Endodermal cell (in vitro differentiated cells): ENCODE measurements around the gene SLC25A21. TPM values are rescaled to one million over a fixed set of nuclear protein-coding genes. Genes with fewer than 3 reads are reported as not detected.

ENCODE experiments used
- DNase-seq: peaks from one replicate; pipeline ENCODE4 v3.0.0-alpha.2; 2017
- H3K27ac ChIP-seq: 2 replicates; pipeline ENCODE4 v1.5.1; 2013; ENCODE audit warnings: mild to moderate bottlenecking, low read depth, low read length, moderate library complexity
- H3K27me3 ChIP-seq: 2 replicates; pipeline ENCODE4 v1.6.1; 2013; ENCODE audit warnings: mild to moderate bottlenecking, low read length, moderate library complexity; ENCODE audit not compliant: insufficient read depth, control insufficient read depth, poor library complexity, severe bottlenecking
- H3K36me3 ChIP-seq: 2 replicates; pipeline ENCODE4 v1.7.0; 2013; ENCODE audit warnings: mild to moderate bottlenecking, low read length, moderate library complexity; ENCODE audit not compliant: control insufficient read depth, insufficient read depth
- H3K4me1 ChIP-seq: one replicate; pipeline ENCODE4 v1.7.0; 2013; ENCODE audit warnings: low read length; ENCODE audit not compliant: control insufficient read depth, insufficient read depth
- H3K4me3 ChIP-seq: 2 replicates; pipeline ENCODE4 v1.5.1; 2013; ENCODE audit warnings: mild to moderate bottlenecking, low read length, moderate library complexity
- H3K9ac ChIP-seq: 2 replicates; pipeline ENCODE4 v1.6.1; 2013; ENCODE audit warnings: mild to moderate bottlenecking, low read length, moderate library complexity; ENCODE audit not compliant: poor library complexity, severe bottlenecking; ENCODE audit errors: extremely low read depth
- H3K9me3 ChIP-seq: 2 replicates; pipeline ENCODE4 v1.6.1; 2013; ENCODE audit warnings: mild to moderate bottlenecking, low read length, moderate library complexity; ENCODE audit not compliant: control insufficient read depth
- H3K27ac Mint-ChIP-seq: 2 replicates; pipeline ENCODE4 v1.8.0; 2020; ENCODE audit warnings: mixed read lengths
- H3K27me3 Mint-ChIP-seq: 2 replicates; pipeline ENCODE4 v1.8.0; 2021; ENCODE audit warnings: mild to moderate bottlenecking, mixed read lengths; ENCODE audit not compliant: insufficient read depth
- H3K36me3 Mint-ChIP-seq: 2 replicates; pipeline ENCODE4 v1.8.0; 2020; ENCODE audit warnings: low read depth, mixed read lengths
- H3K4me1 Mint-ChIP-seq: 2 replicates; pipeline ENCODE4 v1.8.0; 2020; ENCODE audit warnings: mixed read lengths
- H3K4me3 Mint-ChIP-seq: 2 replicates; pipeline ENCODE4 v1.8.0; 2020; ENCODE audit warnings: mild to moderate bottlenecking, moderate library complexity, mixed read lengths
- H3K9me3 Mint-ChIP-seq: 2 replicates; pipeline ENCODE4 v1.8.0; 2020; ENCODE audit warnings: mild to moderate bottlenecking, mixed read lengths
- CTCF ChIP-seq: fragments of 200-600 bp; sonication (generic); conservative IDR thresholded peaks from 2 replicates; pipeline ENCODE4 v1.5.0; 2021; ENCODE audit warnings: antibody characterized with exemption, mild to moderate bottlenecking
- WGBS, 2 experiments: methylation state at CpG; one replicate each; pipeline versions ENCODE4 v1.1.5 to v1.1.7; 2013; ENCODE audit warnings: missing lambda C conversion rate in 2 of 2, mixed read lengths in 1 of 2; ENCODE audit not compliant: insufficient coverage in 1 of 2, insufficient read length in 1 of 2; 5-methylcytosine and 5-hydroxymethylcytosine counted together
- total RNA-seq, 2 donors: library from RNA; stranded (reverse); fragmentation: NEBNext Ultra II Directional in 1 of 2; extraction: Animal tissue kit (Norgen Biotek cat#: 25700) in 1 of 2; gene quantifications; 2 replicates in 1 of 2; 3 replicates in 1 of 2; pipeline ENCODE4 v1.2.1, GENCODE V29; 2021

The SLC25A21 gene
- total RNA-seq, 2 donors from 2014 or later, result 1.9 TPM

- Mint-ChIP-seq H3K9me3 (no peaks in the 10 kb centered on the region), H3K27me3 (no peaks in the 10 kb centered on the region), H3K4me1 (peaks cover 7% of the 10 kb centered on the region), H3K27ac (no peak overlapping the region), H3K36me3 (no peaks in the 10 kb centered on the region), H3K4me3 (no peak overlapping the region)
- 92 to 97% methylated on average over 3 to 4 of the region's 4 CpGs for WGBS, 2 experiments
- TF ChIP-seq CTCF, result no peak
- Histone ChIP-seq H3K27ac (no peak overlapping the region), H3K4me1 (peaks cover 6% of the 10 kb centered on the region), H3K9me3 (no peaks in the 10 kb centered on the region), H3K4me3 (no peak overlapping the region), H3K27me3 (no peaks in the 10 kb centered on the region), H3K36me3 (no peaks in the 10 kb centered on the region), H3K9ac (no peak overlapping the region)
- no peak for DNase-seq
Measured at GRCh38 chr14:37063467-37064240, 108.8 kb downstream of the SLC25A21 start.

- Histone ChIP-seq H3K9ac (no peak overlapping the region), H3K27me3 (no peaks in the 10 kb centered on the region), H3K9me3 (no peaks in the 10 kb centered on the region), H3K36me3 (no peaks in the 10 kb centered on the region), H3K4me1 (peaks cover 6% of the 10 kb centered on the region), H3K4me3 (no peak overlapping the region), H3K27ac (no peak overlapping the region)
- DNase-seq, result no peak
- TF ChIP-seq CTCF, result no peak
- no peaks in the 10 kb centered on the region for H3K27me3 Mint-ChIP-seq
- no peak overlapping the region for H3K4me3 Mint-ChIP-seq
- 91 to 100% methylated on average over 2 to 4 of the region's 4 CpGs for whole genome bisulfite sequencing, 2 experiments
- peaks cover 7% of the 10 kb centered on the region for H3K4me1 Mint-ChIP-seq
- H3K27ac Mint-ChIP-seq, result no peak overlapping the region
- H3K36me3 Mint-ChIP-seq, result no peaks in the 10 kb centered on the region
- H3K9me3 Mint-ChIP-seq, result no peaks in the 10 kb centered on the region
Measured at GRCh38 chr14:37062191-37062803, 110.1 kb downstream of the SLC25A21 start.

GRCh38 chr14:37061697-37062096, 110.7 kb downstream of the SLC25A21 start:
- H3K9me3 ChIP-seq, result no peaks in the 10 kb centered on the region
- H3K4me1 Mint-ChIP-seq, result peaks cover 9% of the 10 kb centered on the region
- no peak overlapping the region for H3K9ac ChIP-seq
- H3K36me3 ChIP-seq, result no peaks in the 10 kb centered on the region
- H3K36me3 Mint-ChIP-seq, result no peaks in the 10 kb centered on the region
- H3K9me3 Mint-ChIP-seq, result no peaks in the 10 kb centered on the region
- H3K27me3 Mint-ChIP-seq, result no peaks in the 10 kb centered on the region
- WGBS, 2 experiments, result 92 to 100% methylated on average over 1 of the region's 1 CpG
- no peak for DNase-seq
- H3K27me3 ChIP-seq, result no peaks in the 10 kb centered on the region
- no peak overlapping the region for H3K27ac Mint-ChIP-seq
- H3K4me3 ChIP-seq, result no peak overlapping the region
- no peak for TF ChIP-seq CTCF
- no peak overlapping the region for H3K27ac ChIP-seq
- peaks cover 9% of the 10 kb centered on the region for H3K4me1 ChIP-seq
- H3K4me3 Mint-ChIP-seq, result no peak overlapping the region
